HTR-8/SVneo (cell line): Measurements from ENCODE around the gene KLHL35.
"Not testable (repeated sequence)": the region's sequence is repeated elsewhere in the genome, so short reads cannot be mapped to it uniquely, and the experiment has no call there.

ENCODE experiments used
- DNase-seq: peaks from one replicate; pipeline ENCODE4 v3.0.0; 2011; ENCODE audit warnings: low spot score, mixed read lengths; ENCODE audit not compliant: insufficient read length
- FAIRE-seq: peaks from 2 replicates; lab custom pipeline; 2011; peaks lifted over from hg19 to GRCh38; lab: Jason Lieb, UNC

The KLHL35 gene

GRCh38 chr11:75400146-75400865 is 32.7 kb downstream of the KLHL35 start:
- FAIRE-seq, result no peak

GRCh38 chr11:75399344-75400145 is 33.5 kb downstream of the KLHL35 start, which contains the start of gene RPS3:
Gene RPS3 (plus strand): TSS chr11:75399518. CDS start chr11:75399548, 30 bp downstream.
- peak; percentile 96 for DNase-seq
- FAIRE-seq, result peak; percentile 92

More at GRCh38 chr11:75400146-75400865, 32.7 kb downstream of the KLHL35 start:
- no peak for DNase-seq

- FAIRE-seq (no peak), DNase-seq (no peak)
Observed at GRCh38 chr11:75398906-75399305, 34.1 kb downstream of the KLHL35 start.

- no peak for FAIRE-seq
Observed at GRCh38 chr11:75394085-75394840, 38.7 kb downstream of the KLHL35 start.

GRCh38 chr11:75389925-75390324 is 43.1 kb downstream of the KLHL35 start:
- FAIRE-seq, result no peak
- no peak for DNase-seq

More at GRCh38 chr11:75394085-75394840, 38.7 kb downstream of the KLHL35 start:
- DNase-seq, result no peak

- DNase-seq, result no peak
- FAIRE-seq, result no peak
Observed at GRCh38 chr11:75389276-75389605, 43.8 kb downstream of the KLHL35 start.

- DNase-seq, result peak; percentile 87
- peak; percentile 40 for FAIRE-seq
Observed at GRCh38 chr11:75388386-75389275, 44.4 kb downstream of the KLHL35 start.

GRCh38 chr11:75387736-75388294 is 45.2 kb downstream of the KLHL35 start:
- DNase-seq (no peak), FAIRE-seq (no peak)

GRCh38 chr11:75386942-75387630 is 45.9 kb downstream of the KLHL35 start:
- FAIRE-seq, result no peak
- DNase-seq, result no peak

GRCh38 chr11:75384438-75385080 is 48.4 kb downstream of the KLHL35 start:
- peak; percentile 90 for DNase-seq
- peak; percentile 84 for FAIRE-seq

- FAIRE-seq (no peak), DNase-seq (no peak)
Observed at GRCh38 chr11:75383246-75383645, 49.8 kb downstream of the KLHL35 start.

GRCh38 chr11:75380716-75381420 is 52.1 kb downstream of the KLHL35 start:
- FAIRE-seq, result no peak
- no peak for DNase-seq

- DNase-seq, result no peak
- no peak for FAIRE-seq
Observed at GRCh38 chr11:75380245-75380644, 52.8 kb downstream of the KLHL35 start.

GRCh38 chr11:75378776-75379175 is 54.2 kb downstream of the KLHL35 start:
- DNase-seq, FAIRE-seq: not testable (repeated sequence)

- DNase-seq (no peak), FAIRE-seq (no peak)
Observed at GRCh38 chr11:75376175-75376574, 56.8 kb downstream of the KLHL35 start.

- FAIRE-seq (no peak), DNase-seq (no peak)
Observed at GRCh38 chr11:75375626-75376025, 57.4 kb downstream of the KLHL35 start.

GRCh38 chr11:75374646-75375045 is 58.4 kb downstream of the KLHL35 start:
- FAIRE-seq, result no peak
- no peak for DNase-seq

- no peak for DNase-seq
- no peak for FAIRE-seq
Observed at GRCh38 chr11:75373201-75373600, 59.8 kb downstream of the KLHL35 start.
